Limb (tissue), 2 donors: ENCODE results near the gene GRN.
"Not testable (repeated sequence)": the region's sequence is repeated elsewhere in the genome, so short reads cannot be mapped to it uniquely, and the experiment has no call there.

Experiments
- DNase-seq, 2 donors: peaks; one replicate each; pipeline ENCODE4 v3.0.0-alpha.2; 2016; ENCODE audit errors: extremely low spot score in 2 of 2

Gene GRN

GRCh38 chr17:44321246-44322120 is 23.6 kb upstream of the GRN start:
- no peak for DNase-seq

DNA sequence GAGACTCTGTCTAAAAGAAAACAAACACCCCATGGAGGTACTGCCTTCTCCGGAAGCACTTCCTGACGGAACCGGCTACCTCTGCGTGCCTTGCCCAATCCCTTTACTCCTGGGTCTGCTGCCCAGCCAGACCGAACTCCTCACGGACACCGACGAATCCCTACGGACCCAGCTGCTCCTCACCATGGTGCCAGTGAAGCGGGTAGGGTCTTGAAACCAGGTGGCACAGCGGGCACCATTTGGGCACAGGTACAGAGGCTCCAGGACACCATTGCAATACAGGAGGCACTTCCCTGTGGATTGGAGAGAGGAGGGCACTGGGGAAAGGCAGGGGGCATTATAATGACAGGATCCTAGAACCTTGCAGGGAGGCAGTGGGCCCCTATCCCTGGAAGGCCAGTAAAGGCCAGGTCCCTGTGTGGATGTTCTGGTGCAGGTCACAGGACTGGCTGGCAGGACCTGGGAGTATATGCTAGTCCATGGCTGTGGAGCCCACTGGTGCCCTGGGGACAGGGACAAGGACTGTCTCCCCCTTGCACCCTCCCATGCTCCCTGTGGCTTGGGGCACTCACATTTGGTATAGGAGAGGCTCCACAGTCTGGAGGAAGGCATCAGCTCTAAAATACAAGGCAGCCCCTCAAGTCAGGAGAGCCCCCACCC is 22.7 kb upstream of the GRN start:
- DNase-seq: no peak

DNA sequence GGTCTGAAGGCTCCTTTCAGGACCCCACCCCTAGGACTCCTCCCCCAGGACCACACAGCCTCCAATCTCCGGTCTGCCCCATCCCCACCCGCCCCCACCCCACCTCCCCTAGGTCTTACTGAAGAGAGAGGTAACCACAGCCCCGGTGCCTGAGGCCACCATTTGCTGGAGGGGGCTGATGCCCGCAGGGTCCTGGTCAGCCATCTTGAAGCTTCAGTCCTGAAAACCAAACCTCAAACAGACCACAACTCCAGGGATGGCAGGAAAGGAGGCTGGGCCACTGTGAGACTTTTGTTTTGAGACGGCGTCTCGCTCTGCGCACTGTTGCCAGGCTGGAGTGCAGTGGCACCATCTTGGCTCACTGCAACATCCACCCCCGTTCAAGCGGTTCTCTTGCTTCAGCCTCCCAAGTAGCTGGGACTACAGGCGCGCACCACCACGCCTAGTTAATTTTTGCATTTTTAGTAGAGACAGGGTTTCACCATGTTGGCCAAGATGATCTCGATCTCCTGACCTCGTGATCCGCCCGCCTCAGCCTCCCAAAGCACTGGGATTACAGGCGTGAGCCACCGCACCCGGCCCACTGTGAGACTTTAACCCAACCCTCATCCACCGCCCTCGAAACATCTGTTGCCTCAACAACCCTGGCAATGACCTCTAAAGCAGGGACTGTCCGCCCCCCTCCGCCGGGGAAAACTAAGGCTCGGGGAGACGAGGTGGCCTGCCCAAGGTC is 21.6 kb upstream of the GRN start:
- DNase-seq: no peak

DNA sequence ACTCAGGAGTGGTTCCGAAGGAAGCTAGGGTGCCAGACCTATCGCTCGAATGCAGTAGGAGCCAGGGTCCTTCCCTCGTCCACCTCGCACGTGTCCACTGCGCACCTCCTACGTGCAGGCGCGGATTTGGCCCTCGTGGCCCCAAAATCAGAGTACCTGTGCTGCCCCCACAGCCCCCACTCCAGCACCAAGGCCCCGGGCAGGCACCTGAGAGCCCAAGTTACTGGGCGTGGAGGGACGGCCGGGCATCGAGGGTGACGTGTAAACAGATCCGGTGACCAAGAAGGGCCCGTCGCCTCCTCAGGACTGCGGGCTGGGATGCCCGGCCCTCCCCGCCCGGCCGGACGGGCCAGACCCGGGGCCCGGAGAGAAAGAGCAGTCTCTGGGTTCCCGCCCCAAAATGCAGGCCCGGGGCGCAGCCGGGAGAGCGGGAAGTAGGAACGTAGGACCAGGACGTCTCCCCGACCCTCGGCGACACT is 21.0 kb upstream of the GRN start:
- DNase-seq: no peak

DNA sequence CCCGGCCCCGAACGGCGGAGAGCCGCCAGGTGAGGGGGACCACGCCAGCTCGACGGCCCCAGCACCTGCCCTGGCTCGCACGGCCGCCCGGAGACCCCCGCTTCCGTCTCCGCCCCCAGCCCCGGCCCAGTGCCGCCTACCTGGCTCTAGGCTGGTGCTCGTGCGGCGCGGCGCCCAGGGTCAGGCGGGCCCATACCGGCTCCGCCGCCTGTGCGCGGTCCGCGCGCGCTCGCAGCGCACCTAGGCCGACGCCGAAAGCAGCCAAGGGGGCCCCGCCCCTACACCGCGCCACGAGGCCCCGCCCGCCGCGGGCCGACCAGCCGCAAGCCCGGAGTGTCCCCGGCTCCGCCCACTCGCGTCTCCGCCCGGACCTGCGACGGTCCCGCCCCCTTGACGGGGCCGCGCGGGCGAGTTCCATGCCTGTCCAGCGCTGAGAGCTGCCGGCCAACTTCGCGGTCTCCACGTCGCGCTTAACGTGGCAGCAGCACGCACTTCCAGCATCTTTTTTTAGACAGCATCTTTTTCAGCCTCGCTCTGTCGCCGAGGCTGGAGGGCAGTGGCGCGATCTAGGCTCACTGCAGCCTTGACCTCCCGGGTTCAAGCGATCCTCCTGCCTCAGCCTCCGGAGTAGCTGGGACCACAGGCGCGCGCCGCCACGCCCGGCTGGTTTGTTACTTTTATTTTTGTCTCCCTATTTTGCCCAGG is 20.4 kb upstream of the GRN start, which contains the start of gene SLC25A39:
SLC25A39 (minus strand) TSS at position 253 of the 705 bp plus-strand sequence. CDS start 1,261 bp downstream, outside the sequence.
- DNase-seq: peak; percentile 90 to 98

DNA sequence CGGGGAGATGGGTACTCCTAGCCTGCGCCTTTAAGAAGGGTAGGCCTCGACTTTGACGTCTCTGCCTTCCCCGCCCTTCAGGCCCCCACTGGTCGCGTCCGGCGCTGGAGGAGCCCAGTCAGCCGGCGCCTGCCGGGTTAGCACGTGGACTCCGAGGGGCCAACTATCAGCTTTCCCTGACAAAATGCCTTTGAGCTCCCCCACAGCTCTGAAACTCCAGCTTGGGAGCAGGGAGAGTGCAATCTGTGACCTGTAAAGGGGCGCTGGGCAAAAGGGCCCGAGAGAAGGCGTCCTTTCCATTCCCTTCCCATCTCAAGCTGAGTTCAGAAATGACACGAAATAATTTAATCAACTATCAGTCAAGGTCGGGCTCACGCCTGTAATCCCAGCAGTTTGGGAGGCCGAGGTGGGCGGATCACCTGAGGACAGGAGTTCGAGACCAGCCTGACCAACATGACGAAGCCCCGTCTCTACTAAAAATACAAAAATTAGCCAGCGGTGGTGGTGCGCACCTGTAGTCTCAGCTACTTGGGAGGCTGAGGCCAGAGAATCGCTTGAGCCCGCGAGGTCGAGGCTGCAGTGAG is 18.1 kb upstream of the GRN start:
- DNase-seq: peak; percentile 95 to 97

- DNase-seq: no peak
These were observed 17.2 kb upstream of the GRN start for GRCh38 chr17:44327715-44328449.

GRCh38 chr17:44329516-44329915 is 15.6 kb upstream of the GRN start:
- not testable (repeated sequence) for DNase-seq

DNA sequence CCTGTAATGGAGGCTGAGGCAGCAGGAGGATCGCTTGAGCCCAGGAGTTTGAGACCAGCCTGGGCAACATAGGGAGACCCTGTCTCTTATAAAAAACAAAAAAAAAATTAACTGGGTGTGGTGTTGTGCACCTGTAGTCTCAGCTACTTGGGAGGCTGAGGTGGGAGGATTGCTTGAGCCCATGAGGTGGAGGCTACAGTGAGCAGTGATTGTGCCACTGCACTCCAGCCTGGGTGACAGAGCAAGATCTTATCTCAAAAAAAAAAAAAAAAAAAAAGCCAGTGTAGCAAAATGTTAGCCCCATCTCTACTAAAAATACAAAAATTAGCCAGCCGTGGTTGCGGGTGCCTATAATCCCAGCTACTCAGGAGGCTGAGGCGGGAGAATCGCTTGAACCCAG is 14.8 kb upstream of the GRN start:
- not testable (repeated sequence) for DNase-seq

- peak; percentile 73 to 77 for DNase-seq
These were observed 13.8 kb upstream of the GRN start for GRCh38 chr17:44331249-44331760.

DNA sequence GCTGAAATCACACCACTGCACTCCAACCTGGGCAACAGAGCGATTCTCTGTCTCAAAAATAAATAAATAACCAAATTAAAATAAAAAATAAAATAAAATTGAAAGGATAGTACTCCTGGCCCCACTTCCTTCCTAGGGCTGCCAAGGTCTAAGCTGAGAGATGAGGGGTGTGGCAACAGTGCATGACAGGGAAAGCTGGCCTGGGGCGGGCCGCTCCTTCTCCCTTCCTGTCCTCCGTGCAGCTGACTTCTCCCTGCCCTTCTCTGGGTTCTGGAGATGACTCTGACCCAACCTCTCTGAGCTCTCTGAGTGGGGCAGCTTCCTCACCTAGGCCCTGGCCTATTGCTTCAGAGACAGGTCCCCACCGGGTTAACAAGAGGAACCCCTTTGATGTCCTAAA is 11.7 kb upstream of the GRN start:
- DNase-seq: no peak

- DNase-seq: no peak
These were observed 10.8 kb upstream of the GRN start for GRCh38 chr17:44334315-44334714.

GRCh38 chr17:44334727-44335126 is 10.4 kb upstream of the GRN start:
- DNase-seq: no peak

GRCh38 chr17:44335564-44335963 is 9.5 kb upstream of the GRN start:
- no peak for DNase-seq

DNA sequence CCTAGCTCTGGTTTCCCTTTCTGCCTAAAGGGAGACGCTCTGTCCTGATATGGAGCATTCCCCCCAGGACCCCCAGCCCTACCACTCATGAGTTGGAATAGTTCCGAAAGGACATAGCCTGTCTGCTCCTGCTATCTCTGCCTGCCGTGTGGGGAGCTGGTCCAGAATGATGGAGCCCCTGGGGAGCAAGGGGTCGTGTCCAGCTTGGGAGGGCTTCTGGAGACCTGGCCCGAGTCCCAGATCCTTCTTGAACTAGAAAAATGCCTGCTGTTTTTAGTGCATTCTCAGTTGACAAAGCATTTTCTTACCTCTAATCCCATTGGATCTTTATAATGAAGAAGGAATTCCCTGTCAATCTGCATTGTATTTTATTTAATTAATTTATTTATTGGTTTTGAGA is 9.1 kb upstream of the GRN start:
- DNase-seq: no peak

DNA sequence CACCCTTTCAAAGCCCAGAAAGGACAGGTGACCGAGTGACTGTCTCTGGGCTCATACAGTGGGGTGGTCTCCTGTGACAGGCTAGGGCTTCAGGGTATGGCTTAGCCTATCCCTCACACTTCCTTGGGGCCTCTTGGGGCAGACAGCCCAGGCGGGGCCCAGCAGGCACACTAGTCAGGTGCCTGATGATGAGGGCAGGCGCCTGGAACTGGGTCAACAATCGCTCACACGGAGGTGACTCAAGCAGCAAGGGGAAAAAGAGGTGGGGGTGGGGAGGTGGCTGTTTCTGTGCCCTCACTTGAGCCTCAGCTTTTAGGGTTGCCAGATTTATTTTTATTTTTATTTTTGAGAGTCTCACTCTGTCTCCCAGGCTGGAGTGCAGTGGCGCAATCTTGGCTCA is 6.4 kb upstream of the GRN start:
- DNase-seq: peak in 1 of 2 donors; percentile 19

GRCh38 chr17:44340553-44340952 is 4.5 kb upstream of the GRN start:
- not testable (repeated sequence) for DNase-seq

DNA sequence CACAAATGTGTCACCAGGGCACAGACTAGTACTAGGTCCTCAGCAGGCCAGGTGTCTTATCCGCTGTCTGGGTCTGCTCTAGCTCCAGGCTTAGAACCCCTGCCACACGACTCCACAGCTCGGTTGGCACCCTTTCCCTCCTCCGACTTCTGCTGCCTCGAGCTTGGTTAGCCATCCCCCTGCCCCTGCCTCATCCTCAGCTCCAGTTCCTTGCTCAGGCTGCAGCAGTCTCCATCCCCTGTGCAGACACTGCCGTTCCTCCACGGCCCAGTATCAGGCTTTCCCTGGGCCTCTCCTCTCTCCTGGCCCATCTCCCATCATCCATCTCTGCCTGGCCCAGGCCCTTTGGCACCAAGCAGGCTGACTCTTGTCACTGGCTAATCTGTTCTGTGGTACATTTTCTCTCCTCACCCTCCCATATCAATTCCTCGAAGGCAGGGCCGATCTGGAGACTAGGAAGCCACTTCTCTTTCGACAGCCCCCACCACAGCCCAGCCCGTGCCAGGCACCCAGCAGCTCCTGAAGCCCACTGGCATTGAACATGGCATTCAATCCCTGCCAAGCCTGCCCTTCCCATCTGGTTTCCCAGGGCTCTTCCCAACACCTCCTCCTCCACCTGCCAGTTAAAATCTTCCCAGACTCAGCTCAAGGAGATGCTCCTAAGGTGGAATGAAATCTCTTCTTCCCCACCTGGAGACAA is 1.4 kb upstream of the GRN start:
- no peak for DNase-seq

GRCh38 chr17:44345454-44346026 is 438 bp downstream of the GRN start:
- peak in 1 of 2 donors; percentile 73 for DNase-seq
